Testis (tissue), 2 donors: ENCODE data around the gene ZC3H6.

ENCODE experiments used
- CTCF ChIP-seq, 3 experiments: fragments of 450-650 bp in 2 of 3; fragments of 200-600 bp in 1 of 3; sonication (generic) in 1 of 3; IDR thresholded peaks; one replicate each; pipeline ENCODE4 v1.5.1; 2016 to 2019; ENCODE audit warnings: antibody characterized with exemption in 3 of 3, mild to moderate bottlenecking in 2 of 3, moderate library complexity in 1 of 3
- POLR2A ChIP-seq: fragments of 450-650 bp; IDR thresholded peaks from one replicate; pipeline ENCODE4 v1.6.1; 2017; ENCODE audit warnings: antibody characterized with exemption, mild to moderate bottlenecking, moderate library complexity

GRCh38 chr2:112317303-112318158, 42.1 kb downstream of the ZC3H6 start:
- TF ChIP-seq POLR2A, result no peak
- no peak for TF ChIP-seq CTCF (IDR thresholded peaks at IDR 0.05)
